ENCODE measurements around the gene CAMKK2. TPM values are rescaled to one million over a fixed set of nuclear protein-coding genes. Genes with fewer than 3 reads are reported as not detected.

Gene CAMKK2
- total and polyA plus RNA-seq, 9 of the 15 experiments (the other 6 are each of a cell fraction or from before 2014, with no cell fraction given): 4.3 to 32.0 (median 18.2) TPM

GRCh38 chr12:121293603-121294002 is 2.9 kb downstream of the CAMKK2 start (continued):
- TF ChIP-seq EWSR1 (IDR thresholded peaks at IDR 0.05; ENCODE audit: borderline replicate concordance, low read depth, partially characterized antibody) (no peak), ZFP36 (IDR thresholded peaks at IDR 0.05; ENCODE audit: low read depth, low read length, partially characterized antibody) (peak; percentile 96), MAX (CRISPR knock-in tag; IDR thresholded peaks at IDR 0.05) (no peak), EHMT2 (IDR thresholded peaks at IDR 0.05) (no peak), VEZF1 (CRISPR knock-in tag; IDR thresholded peaks at IDR 0.05) (no peak), UBTF (IDR thresholded peaks at IDR 0.05; ENCODE audit: borderline replicate concordance in 1 of 2, low read depth in 2 of 2, low read length in 2 of 2) (no peak)

All from K562 (cell line).